KMS-11 (cell line): ENCODE results near the gene SEC22B.
"Not testable (repeated sequence)": the region's sequence is repeated elsewhere in the genome, so short reads cannot be mapped to it uniquely, and the experiment has no call there.

Source experiments
- H2AFZ ChIP-seq: fragments of 200-600 bp; sonication (generic); 2 replicates; pipeline ENCODE4 v1.6.1; 2016; ENCODE audit warnings: antibody characterized with exemption, mixed run types, low read depth
- H3K27ac ChIP-seq: fragments of 200-600 bp; sonication (generic); 2 replicates; pipeline ENCODE4 v1.6.1; 2016; ENCODE audit warnings: mild to moderate bottlenecking, mixed run types
- H3K27me3 ChIP-seq: fragments of 200-600 bp; sonication (generic); 2 replicates; pipeline ENCODE4 v1.6.1; 2017; ENCODE audit warnings: mild to moderate bottlenecking, low read depth, mixed run types, moderate library complexity; ENCODE audit not compliant: insufficient read depth
- H3K36me3 ChIP-seq: fragments of 200-600 bp; sonication (generic); 2 replicates; pipeline ENCODE4 v1.6.1; 2017; ENCODE audit warnings: mild to moderate bottlenecking, mixed run types; ENCODE audit not compliant: insufficient read depth
- H3K4me1 ChIP-seq: fragments of 200-600 bp; sonication (generic); 2 replicates; pipeline ENCODE4 v1.6.1; 2016; ENCODE audit warnings: mild to moderate bottlenecking, low read depth, mixed run types; ENCODE audit not compliant: poor library complexity, severe bottlenecking
- H3K4me2 ChIP-seq: fragments of 200-600 bp; sonication (generic); 2 replicates; pipeline ENCODE4 v1.7.0; 2016; ENCODE audit warnings: mild to moderate bottlenecking, mixed run types
- H3K4me3 ChIP-seq: fragments of 200-600 bp; sonication (generic); IDR thresholded peaks from 2 replicates; pipeline ENCODE4 v1.6.1; 2017; ENCODE audit warnings: low read depth, low read length, mixed read lengths; ENCODE audit not compliant: insufficient read depth
- H3K79me2 ChIP-seq: fragments of 200-600 bp; sonication (generic); 2 replicates; pipeline ENCODE4 v1.6.1; 2016; ENCODE audit warnings: low read depth, mixed run types; ENCODE audit not compliant: insufficient read depth
- H3K9ac ChIP-seq: fragments of 200-600 bp; sonication (generic); 2 replicates; pipeline ENCODE4 v1.6.1; 2016; ENCODE audit warnings: mild to moderate bottlenecking, mixed run types
- H4K20me1 ChIP-seq: fragments of 200-600 bp; sonication (generic); 2 replicates; pipeline ENCODE4 v1.6.1; 2016; ENCODE audit warnings: mild to moderate bottlenecking, mixed run types; ENCODE audit not compliant: insufficient read depth
- CTCF ChIP-seq: fragments of 200-600 bp; sonication (generic); conservative IDR thresholded peaks from 2 replicates; pipeline ENCODE4 v1.6.1; 2017; ENCODE audit warnings: low read depth, mild to moderate bottlenecking, antibody characterized with exemption, low read length, moderate library complexity, mixed read lengths

Gene SEC22B

GRCh38 chr1:120133928-120134325, 42.4 kb downstream of the SEC22B start:
- not testable (repeated sequence) for H3K79me2 ChIP-seq, H3K9ac ChIP-seq, H3K27ac ChIP-seq, H3K27me3 ChIP-seq, H3K4me3 ChIP-seq, H3K36me3 ChIP-seq, H4K20me1 ChIP-seq, H2AFZ ChIP-seq
- Histone ChIP-seq H3K4me2 (peak overlapping the region; percentile 2; the same call in 1 of the 2 replicates), H3K4me1 (peaks cover 49% of the 10 kb centered on the region)

DNA sequence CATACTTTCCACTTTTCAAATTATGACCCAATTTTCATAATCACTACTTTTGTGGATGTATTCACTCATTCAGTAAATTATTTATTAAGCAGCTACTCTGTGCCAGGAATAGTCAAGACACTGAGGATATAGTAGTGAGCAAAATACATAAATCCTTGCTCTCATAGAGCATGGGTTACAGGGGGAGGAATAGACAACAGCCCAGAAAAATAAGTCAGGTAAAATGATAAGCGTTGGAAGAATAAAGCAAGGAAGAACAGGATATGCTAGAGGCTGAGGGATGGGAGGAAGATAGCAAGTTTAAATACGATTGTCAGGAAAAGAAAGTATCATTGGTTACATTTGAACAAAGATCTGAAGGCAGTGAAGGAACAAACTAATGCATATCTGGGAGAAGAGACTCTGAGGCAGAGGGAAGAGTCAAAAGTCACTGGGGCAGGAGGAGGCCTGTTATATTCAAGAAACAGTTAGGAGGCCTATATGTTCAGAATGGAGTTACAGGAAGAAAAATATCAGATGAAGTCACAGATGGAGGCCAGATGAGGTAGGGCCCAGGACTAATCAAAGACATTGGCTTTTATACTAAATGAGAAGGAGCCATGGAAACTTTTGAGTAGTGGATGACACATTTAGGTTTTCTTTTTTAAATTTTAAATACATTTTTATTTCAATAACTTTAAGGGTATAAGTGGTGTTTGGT, 42.9 kb downstream of the SEC22B start:
- TF ChIP-seq CTCF, result no peak
- H3K4me1 ChIP-seq, result peaks cover 50% of the 10 kb centered on the region
- H3K79me2 ChIP-seq, result no peaks in the 10 kb centered on the region
- no peaks in the 10 kb centered on the region for H3K36me3 ChIP-seq
- H3K27ac ChIP-seq, result peak overlapping the region; percentile 0; the same call in 1 of the 2 replicates
- H4K20me1 ChIP-seq, result no peaks in the 10 kb centered on the region
- H3K4me3 ChIP-seq, result no peak overlapping the region
- H3K9ac ChIP-seq, result no peak overlapping the region
- H3K4me2 ChIP-seq, result peak overlapping the region; percentile 2; the same call in 1 of the 2 replicates
- H2AFZ ChIP-seq, result no peak overlapping the region
- H3K27me3 ChIP-seq, result no peaks in the 10 kb centered on the region

DNA sequence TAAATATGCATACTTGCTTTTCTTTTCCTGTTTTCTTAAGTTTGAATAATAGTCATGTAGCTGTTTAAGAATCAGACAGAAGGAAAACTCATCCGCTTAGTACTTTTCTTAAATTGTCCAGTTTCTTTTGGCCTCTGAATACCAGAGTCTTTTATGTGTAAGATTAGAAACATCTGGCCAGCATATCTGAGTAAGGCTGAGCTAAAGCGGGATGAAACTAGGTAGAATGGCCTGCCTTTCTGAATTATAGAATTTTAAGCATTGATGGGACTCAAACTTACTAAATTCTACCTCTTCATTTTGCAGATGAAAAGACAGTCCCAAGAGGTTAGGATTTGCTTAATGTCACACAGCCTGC, 43.9 kb downstream of the SEC22B start:
- H3K36me3 ChIP-seq, H3K79me2 ChIP-seq, H3K27me3 ChIP-seq, H4K20me1 ChIP-seq: not testable (repeated sequence)
- Histone ChIP-seq H3K27ac (peak overlapping the region; percentile 52), H3K9ac (peak overlapping the region; percentile 20; the same call in 1 of the 2 replicates), H3K4me2 (peak overlapping the region; percentile 64), H2AFZ (peak overlapping the region; percentile 28; the same call in 1 of the 2 replicates), H3K4me1 (peaks cover 54% of the 10 kb centered on the region), H3K4me3 (peak overlapping the region; percentile 70)

DNA sequence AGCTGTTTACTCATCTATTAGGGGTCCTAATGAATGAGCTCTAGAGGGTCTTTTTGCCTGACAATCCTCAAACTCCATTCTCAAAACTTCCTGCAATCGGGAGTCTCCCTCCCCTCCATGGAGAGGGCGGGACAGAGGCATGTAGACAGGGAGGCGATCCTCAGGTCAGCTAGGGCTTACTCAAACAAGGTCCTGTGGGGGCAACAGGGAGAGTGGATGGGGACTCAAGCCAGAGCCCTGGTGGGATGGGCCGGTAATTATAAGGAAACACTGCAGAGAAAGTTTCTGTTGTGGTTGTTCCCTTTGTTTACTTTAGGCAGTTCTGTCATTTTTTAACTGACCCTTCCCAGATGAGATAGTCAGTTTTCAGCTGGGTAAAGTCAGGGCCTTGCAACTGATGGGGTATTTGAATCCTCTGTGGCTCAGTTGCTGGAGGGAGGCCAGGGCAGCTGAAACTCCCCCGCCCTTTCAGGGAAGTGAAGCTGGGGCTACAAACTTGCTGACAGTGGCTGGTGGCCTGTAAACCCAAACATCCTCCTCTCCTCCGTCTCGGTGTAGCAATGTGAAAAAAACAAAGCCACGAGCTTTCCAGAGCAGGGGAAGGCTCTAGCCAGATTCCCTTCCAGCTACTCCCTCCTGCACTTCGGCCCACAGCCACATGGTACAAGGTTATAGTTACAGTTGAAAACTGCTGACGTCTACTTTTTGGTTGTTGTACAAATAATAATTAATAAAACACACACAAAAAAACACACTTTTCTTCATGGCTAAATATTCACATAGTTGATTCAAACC, 44.5 kb downstream of the SEC22B start:
- Histone ChIP-seq H3K27ac (peak overlapping the region; percentile 52), H3K4me2 (peak overlapping the region; percentile 64)

DNA sequence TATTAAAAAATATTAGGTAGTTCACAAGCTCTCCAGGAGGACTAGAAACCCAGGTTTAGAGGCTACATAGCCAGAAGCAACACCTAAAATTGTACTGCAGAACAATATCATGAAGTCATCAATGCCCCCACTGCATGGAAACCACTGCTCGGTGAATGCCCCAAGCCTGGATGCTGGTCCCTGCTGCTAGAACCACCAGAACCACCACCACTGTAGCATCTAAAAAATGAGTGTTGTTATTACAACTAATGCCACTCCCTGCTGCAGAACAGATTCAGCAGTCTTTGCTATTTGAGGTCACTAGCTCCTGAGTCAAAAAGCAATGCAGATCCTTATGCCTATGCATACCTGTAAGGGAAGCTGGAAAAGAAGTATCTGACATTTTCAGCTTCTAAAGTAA, 48.4 kb downstream of the SEC22B start:
- not testable (repeated sequence) for H2AFZ ChIP-seq, H3K4me2 ChIP-seq, H4K20me1 ChIP-seq, H3K4me3 ChIP-seq, H3K79me2 ChIP-seq, H3K27me3 ChIP-seq, H3K36me3 ChIP-seq, H3K27ac ChIP-seq, H3K9ac ChIP-seq
- H3K4me1 ChIP-seq, result peaks cover 47% of the 10 kb centered on the region

More for the DNA sequence above, 44.5 kb downstream of the SEC22B start:
- H3K9ac ChIP-seq, result peak overlapping the region; percentile 20; the same call in 1 of the 2 replicates
- H2AFZ ChIP-seq, result peak overlapping the region; percentile 28; the same call in 1 of the 2 replicates
- peaks cover 54% of the 10 kb centered on the region for H3K4me1 ChIP-seq
- H3K4me3 ChIP-seq, result peak overlapping the region; percentile 70
- H4K20me1 ChIP-seq, H3K27me3 ChIP-seq, H3K79me2 ChIP-seq, H3K36me3 ChIP-seq: not testable (repeated sequence)

GRCh38 chr1:120126216-120126615, 50.1 kb downstream of the SEC22B start:
- H3K27ac ChIP-seq, H2AFZ ChIP-seq, H3K27me3 ChIP-seq, H3K4me2 ChIP-seq, H3K79me2 ChIP-seq, H3K36me3 ChIP-seq, H3K9ac ChIP-seq, H3K4me3 ChIP-seq, H4K20me1 ChIP-seq: not testable (repeated sequence)
- H3K4me1 ChIP-seq, result peaks cover 45% of the 10 kb centered on the region

DNA sequence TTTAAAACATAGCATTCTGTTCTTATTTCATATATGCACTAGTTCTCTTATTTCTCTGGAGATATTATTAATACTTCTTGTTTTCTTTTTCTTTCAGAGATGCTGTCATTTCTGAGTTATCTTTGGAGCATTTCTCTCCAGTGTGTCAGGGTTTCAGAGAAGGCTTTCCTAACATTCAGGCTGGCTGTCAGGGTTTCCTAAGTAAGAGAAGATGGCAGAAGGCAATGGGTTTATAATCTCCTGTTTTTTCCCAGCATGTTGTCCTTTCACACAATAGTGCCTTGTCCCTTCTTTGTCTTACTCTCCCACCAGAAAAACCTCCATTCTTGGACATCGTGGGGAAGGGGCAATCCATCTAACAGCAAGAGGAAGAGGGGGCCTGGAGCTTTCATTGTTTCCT, 51.7 kb downstream of the SEC22B start:
- not testable (repeated sequence) for H3K36me3 ChIP-seq, H3K9ac ChIP-seq, H3K4me3 ChIP-seq, H4K20me1 ChIP-seq, H3K27ac ChIP-seq, H3K79me2 ChIP-seq, H2AFZ ChIP-seq, H3K4me2 ChIP-seq, H3K27me3 ChIP-seq
- peaks cover 38% of the 10 kb centered on the region for H3K4me1 ChIP-seq

DNA sequence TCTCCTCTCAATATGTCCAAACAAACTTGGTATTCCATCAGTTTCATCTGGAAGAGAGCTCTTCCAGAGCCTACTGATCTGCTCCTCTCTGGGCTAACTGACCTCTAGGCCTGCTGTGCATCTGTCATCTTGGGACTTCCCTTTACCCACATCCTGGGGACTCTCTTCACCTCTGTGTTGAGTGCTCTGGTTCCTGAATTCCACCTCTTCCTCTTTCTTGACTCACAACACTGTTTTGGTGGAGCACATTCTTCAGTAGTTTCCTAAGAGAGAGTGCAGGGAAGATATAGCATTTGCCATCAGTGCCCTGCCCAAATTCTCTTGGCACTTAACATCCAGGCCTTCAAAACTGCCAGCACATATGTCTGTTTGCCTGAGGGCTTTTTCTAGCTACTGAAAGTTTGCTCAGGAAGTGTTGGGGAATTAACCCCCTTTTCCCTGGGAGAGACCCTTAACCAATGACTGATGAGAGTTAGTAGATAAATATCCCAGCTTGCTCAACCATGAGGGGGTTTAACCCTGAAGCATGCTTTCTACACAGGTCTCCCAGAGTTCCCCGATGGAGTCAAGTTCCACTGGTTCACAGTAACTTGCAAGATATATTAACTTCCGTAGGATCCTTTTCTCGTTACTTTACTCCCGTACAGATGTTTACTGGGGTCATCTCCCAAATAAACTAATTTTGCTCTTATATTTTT, 52.4 kb downstream of the SEC22B start:
- not testable (repeated sequence) for H3K79me2 ChIP-seq, H3K27me3 ChIP-seq, H3K36me3 ChIP-seq, H3K27ac ChIP-seq, H3K9ac ChIP-seq, H2AFZ ChIP-seq, H3K4me3 ChIP-seq, H4K20me1 ChIP-seq
- Histone ChIP-seq H3K4me1 (peaks cover 31% of the 10 kb centered on the region), H3K4me2 (peak overlapping the region; percentile 29; the same call in 1 of the 2 replicates)
